HepG2 (cell line): ENCODE data around the gene PCOLCE2. TPM values are rescaled to one million over a fixed set of nuclear protein-coding genes. Genes with fewer than 3 reads are reported as not detected.
"Not testable (repeated sequence)": the region's sequence is repeated elsewhere in the genome, so short reads cannot be mapped to it uniquely, and the experiment has no call there.

ENCODE experiments used
- ATAC-seq: fragments of 200-7000 bp; cut with Tn5 transposase; 3 replicates; pipeline ENCODE4 v1.9.1; 2020; ENCODE audit warnings: mild to moderate bottlenecking, moderate library complexity
- BruUV-seq: library from RNA; stranded (reverse); fragments of 400-500 nt; replicated peaks from 2 replicates; lab custom pipeline; 2021; lab: Mats Ljungman, UMichigan
- CTCF ChIA-PET: fragments of 300-600 bp; formaldehyde crosslinking; extraction: SDS; loops from one replicate; lab custom pipeline; 2021; ENCODE audit warnings: low total read pairs, inconsistent platforms, low intra/inter-chr PET ratio; lab: Yijun Ruan, JAX
- POLR2A ChIA-PET: fragments of 350-600 bp; sonication (Branson Sonifier 250); formaldehyde crosslinking; loops from one replicate; lab custom pipeline; 2020; ENCODE audit warnings: antibody characterized with exemption, inconsistent platforms; lab: Yijun Ruan, JAX
- DNase-seq: peaks from one replicate; pipeline ENCODE4 v3.0.0-alpha.2; 2015; ENCODE audit warnings: low spot score
- FAIRE-seq: peaks from 3 replicates; lab custom pipeline; 2011; peaks lifted over from hg19 to GRCh38; lab: Jason Lieb, UNC
- H2AFZ ChIP-seq: one replicate; pipeline ENCODE4 v1.6.1; 2011; ENCODE audit warnings: low read length, inconsistent platforms
- H3K27ac ChIP-seq: fragments of 300-600 bp; 3 replicates; pipeline ENCODE4 v1.8.0; 2011; ENCODE audit warnings: mixed run types, mild to moderate bottlenecking, mixed read lengths, low read length, inconsistent platforms; ENCODE audit not compliant: insufficient read depth; ENCODE audit errors: extremely low read length
- H3K27me3 ChIP-seq, 2 experiments: fragments of 200-600 bp in 1 of 2; 2 replicates in 1 of 2; 3 replicates in 1 of 2; pipeline versions ENCODE4 v1.6.0 to v1.8.0; 2011; ENCODE audit warnings: low read length in 2 of 2, mild to moderate bottlenecking in 2 of 2, moderate library complexity in 2 of 2, inconsistent platforms in 1 of 2; ENCODE audit not compliant: insufficient read depth in 2 of 2, control insufficient read depth in 1 of 2
- H3K36me3 ChIP-seq, 2 experiments: fragments of 200-600 bp in 1 of 2; replicated peaks in 1 of 2; 2 replicates in 1 of 2; 3 replicates in 1 of 2; pipeline versions ENCODE4 v1.5.1 to v1.8.0; 2011; ENCODE audit warnings: low read length in 2 of 2, inconsistent platforms in 1 of 2; ENCODE audit not compliant: insufficient read depth in 2 of 2, control insufficient read depth in 1 of 2
- H3K4me1 ChIP-seq: 2 replicates; pipeline ENCODE4 v1.5.1; 2012; ENCODE audit warnings: low read length, inconsistent platforms; ENCODE audit not compliant: insufficient read depth
- H3K4me2 ChIP-seq: 2 replicates; pipeline ENCODE4 v1.6.0; 2011; ENCODE audit warnings: low read depth, low read length, inconsistent platforms
- H3K4me3 ChIP-seq, 3 experiments: fragments of 200-600 bp in 1 of 3; sonication (generic), shearing (Covaris generic) in 1 of 3; replicated peaks in 1 of 3; 2 replicates each; pipeline ENCODE4 v1.5.1; 2011 to 2016; ENCODE audit warnings: low read length in 3 of 3, inconsistent platforms in 2 of 3, low read depth in 2 of 3, mild to moderate bottlenecking in 2 of 3, control low read depth in 1 of 3, mixed read lengths in 1 of 3; ENCODE audit not compliant: insufficient read depth in 1 of 3
- H3K79me2 ChIP-seq: one replicate; pipeline ENCODE4 v1.6.1; 2011; ENCODE audit warnings: low read length, inconsistent platforms; ENCODE audit not compliant: insufficient read depth
- H3K9ac ChIP-seq: 2 replicates; pipeline ENCODE4 v1.6.0; 2011; ENCODE audit warnings: mild to moderate bottlenecking, low read depth, low read length, inconsistent platforms; ENCODE audit not compliant: insufficient read depth
- H3K9me3 ChIP-seq: 2 replicates; pipeline ENCODE4 v1.5.1; 2012; ENCODE audit warnings: mild to moderate bottlenecking, low read length
- H4K20me1 ChIP-seq: 2 replicates; pipeline ENCODE4 v1.6.0; 2011; ENCODE audit warnings: inconsistent platforms, mild to moderate bottlenecking, low read length, moderate library complexity; ENCODE audit not compliant: insufficient read depth
- CREB1 ChIP-seq, 2 experiments: fragments of 450-650 bp in 1 of 2; IDR thresholded peaks; 2 replicates each; pipeline ENCODE4 v1.6.1; 2016 to 2017; ENCODE audit warnings: control low read depth in 1 of 2, mild to moderate bottlenecking in 1 of 2, missing compliant biosample characterization in 1 of 2, missing genetic modification characterization in 1 of 2
- MAFF ChIP-seq: IDR thresholded peaks from 2 replicates; pipeline ENCODE4 v1.6.1; 2011; ENCODE audit warnings: low read depth, low read length, improper control_type of control experiment
- MAFK ChIP-seq, 2 experiments: IDR thresholded peaks in 1 of 2; conservative IDR thresholded peaks in 1 of 2; 2 replicates each; pipeline ENCODE4 v1.6.1; 2011; ENCODE audit warnings: improper control_type of control experiment in 2 of 2, low read length in 2 of 2
- ZNF143 ChIP-seq: sonication (generic); formaldehyde crosslinking; IDR thresholded peaks from 2 replicates; pipeline ENCODE4 v1.4.0; 2020; ENCODE audit warnings: missing genetic modification reagents
- WGBS: methylation state at CpG from one replicate; pipeline ENCODE4 v1.1.6; 2017; ENCODE audit warnings: low lambda C conversion rate; 5-methylcytosine and 5-hydroxymethylcytosine counted together
- in situ Hi-C: cut with HindIII; loops from 2 replicates; pipeline ENCODE4 v1.10.0; 2017; ENCODE audit warnings: low pct_unique_long_range_greater_than_20kb; ENCODE audit not compliant: extremely low pct_ligation_motif_present
- intact Hi-C: fragments of 100-400 bp; cut with micrococcal nuclease; formaldehyde crosslinking; loops from one replicate; pipeline ENCODE4 v1.10.0; 2022; ENCODE audit not compliant: unreplicated experiment
- polyA plus RNA-seq, 8 experiments: library from polyadenylated mRNA; depleted of rRNA in 3 of 8; stranded (reverse) in 7 of 8; unstranded in 1 of 8; fragments of >200 nt; fragmentation: Illumina TruSeq in 4 of 8; extraction: Trizol in 4 of 8; gene quantifications; 2 replicates each; pipeline versions ENCODE4 v1.2.1 to v1.2.3, GENCODE V29; 2011 to 2016; ENCODE audit warnings: low read depth in 4 of 8, missing spikeins in 1 of 8, mixed read lengths in 1 of 8; ENCODE audit not compliant: insufficient read depth in 1 of 8
- total RNA-seq, 5 experiments: library from RNA; depleted of rRNA; stranded (reverse); fragments of >200 nt; fragmentation: Illumina TruSeq; extraction: Trizol; gene quantifications; 2 replicates each; pipeline ENCODE4 v1.2.3, GENCODE V29; 2016; ENCODE audit warnings: low read depth in 1 of 5

Gene PCOLCE2
- total and polyA plus RNA-seq, 2 of the 13 experiments (the other 11 are each of a cell fraction or from before 2014, with no cell fraction given), result 0.71 to 2.0 TPM

DNA sequence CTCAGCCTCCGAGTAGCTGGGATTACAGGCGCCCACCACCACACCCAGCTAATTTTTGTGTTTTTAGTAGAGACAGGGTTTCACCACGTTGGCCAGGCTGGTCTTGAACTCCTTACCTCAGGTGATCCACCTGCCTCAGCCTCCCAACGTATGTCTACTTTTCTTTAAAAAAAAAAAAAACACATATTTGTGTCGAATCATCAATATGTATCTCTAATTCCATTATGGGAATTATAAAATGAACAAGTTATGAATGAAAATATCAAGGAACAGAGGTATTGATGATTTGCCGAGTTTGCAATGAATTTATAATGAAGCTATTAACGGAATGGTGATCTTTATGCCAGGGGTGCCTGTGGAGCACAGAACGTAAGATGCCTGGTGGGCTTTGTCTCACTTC, 5.3 kb downstream of the PCOLCE2 start:
- intact Hi-C loops, ATAC-seq, H3K4me3 ChIP-seq, FAIRE-seq, H3K27ac ChIP-seq, H3K9ac ChIP-seq, H3K4me1 ChIP-seq, H3K4me2 ChIP-seq, POLR2A ChIA-PET, H3K79me2 ChIP-seq, H2AFZ ChIP-seq, in situ Hi-C loops, DNase-seq, BruUV-seq, H4K20me1 ChIP-seq, H3K9me3 ChIP-seq, CTCF ChIA-PET, H3K36me3 ChIP-seq: not testable (repeated sequence)
- WGBS, result 48% methylated on average over 8 of the region's 8 CpGs
- TF ChIP-seq MAFF, result peak; percentile 17; the same call in 1 of the 2 replicates
- TF ChIP-seq MAFK (conservative IDR thresholded peaks at IDR 0.05 in 1 of 2, IDR thresholded peaks at IDR 0.05 in 1 of 2; ENCODE audit: low read length in 2 of 2), result 0 out of 4 replicates have a peak, but pooled peaks of 1 of the 2 experiments have one; percentile 4
- peaks cover 3 to 25% of the 10 kb centered on the region in 2 experiments; a peak in 4 of 5 replicates for H3K27me3 ChIP-seq

DNA sequence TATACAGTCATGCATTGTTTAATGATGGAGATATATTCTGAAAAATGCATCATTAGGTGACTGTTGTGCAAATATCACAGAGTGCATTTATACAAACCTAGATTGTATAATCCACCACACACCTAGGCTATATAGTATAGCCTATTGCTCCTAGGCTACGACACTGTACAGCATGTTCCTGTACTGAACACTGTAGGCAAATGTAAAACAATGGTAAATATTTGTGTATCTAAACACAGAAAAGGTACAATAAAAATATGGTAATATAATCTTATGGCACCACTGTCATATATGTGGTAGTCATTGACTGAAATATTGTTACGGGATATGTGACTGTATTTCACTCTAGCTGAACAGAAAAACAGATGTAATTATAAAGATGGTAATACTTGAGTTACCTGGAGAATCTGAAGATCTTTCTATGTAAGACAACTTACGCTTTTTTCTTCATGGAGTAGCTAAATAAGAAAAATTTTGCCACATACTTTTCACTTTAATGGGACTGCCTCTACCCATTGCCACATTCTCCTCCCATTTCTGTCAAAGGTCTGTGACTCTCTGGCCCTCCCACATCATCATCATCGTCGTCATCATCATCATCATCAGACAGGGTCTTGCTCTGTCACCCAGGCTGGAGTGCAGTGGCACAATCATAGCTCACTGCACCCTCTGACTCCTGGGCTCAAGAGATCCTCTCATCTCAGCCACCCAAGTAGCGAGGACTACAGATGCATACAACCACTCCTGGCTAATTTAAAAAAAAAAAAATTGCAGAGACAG, 7.2 kb downstream of the PCOLCE2 start:
- no peak overlapping the region for H2AFZ ChIP-seq
- no peaks in the 10 kb centered on the region for H3K36me3 ChIP-seq
- H3K27ac ChIP-seq, result no peak overlapping the region
- DNase-seq (no peak), FAIRE-seq (no peak), ATAC-seq (no peak)
- H3K4me3 ChIP-seq, result no peak overlapping the region
- H3K79me2 ChIP-seq, result no peaks in the 10 kb centered on the region
- TF ChIP-seq ZNF143 (no peak), CREB1 (IDR thresholded peaks at IDR 0.05) (peak; percentile 76), CREB1 (CRISPR knock-in tag; IDR thresholded peaks at IDR 0.05) (no peak)
- H4K20me1 ChIP-seq, result no peaks in the 10 kb centered on the region
- WGBS, result 48% methylated on average over 6 of the region's 6 CpGs
- CTCF ChIA-PET, result no interaction called here
- no peaks in the 10 kb centered on the region for H3K4me1 ChIP-seq
- no peaks in the 10 kb centered on the region for H3K9me3 ChIP-seq
- H3K27me3 ChIP-seq, result peaks cover 0 to 14% of the 10 kb centered on the region in 2 experiments; a peak in 2 of 5 replicates
- POLR2A ChIA-PET, result no interaction called here
- intact Hi-C loops (no loop called here), in situ Hi-C loops (no loop called here)
- H3K4me2 ChIP-seq, result no peak overlapping the region
- no peak overlapping the region for H3K9ac ChIP-seq
- no TSS peak for BruUV-seq
